ENCODE data around the gene MDH2. TPM values are rescaled to one million over a fixed set of nuclear protein-coding genes. Genes with fewer than 3 reads are reported as not detected.

MDH2 gene
- total and polyA plus RNA-seq, 2 of the 4 experiments (the other 2 are of a cell fraction) = 55.4 to 206 TPM

- no peak for TF ChIP-seq SMC3 (IDR thresholded peaks at IDR 0.05; ENCODE audit: low read depth, low read length)
- TF ChIP-seq RAD21 (IDR thresholded peaks at IDR 0.05; ENCODE audit: low read length) = no peak
- no peak for TF ChIP-seq FOS (IDR thresholded peaks at IDR 0.05; ENCODE audit: low read depth, low read length)
Observed at GRCh38 chr7:76071316-76072242, 23.7 kb downstream of the MDH2 start (continued).
